Erythroblast (primary cell): ENCODE results near the gene ACKR3.
A peak's percentile ranks its signal among the peaks of the same experiment; 100 is the strongest.

Experiments
- DNase-seq, 2 experiments: peaks; one replicate each; lab custom pipeline; 2025; lab: John Stamatoyannopoulos, UW
- GATA1 ChIP-seq: IDR thresholded peaks from 2 replicates; pipeline ENCODE4 v1.6.1; 2011; ENCODE audit warnings: low read depth, mild to moderate bottlenecking, control low read depth, low read length, moderate library complexity
- POLR2A ChIP-seq: IDR thresholded peaks from 2 replicates; pipeline ENCODE4 v1.6.1; 2011; ENCODE audit warnings: mild to moderate bottlenecking, low read length

Gene ACKR3

GRCh38 chr2:236593531-236593930 is 23.9 kb downstream of the ACKR3 start:
- no peak for DNase-seq
- TF ChIP-seq POLR2A: no peak
- no peak for TF ChIP-seq GATA1

- TF ChIP-seq GATA1 (no peak), POLR2A (no peak)
Measured at GRCh38 chr2:236593956-236594355, 24.3 kb downstream of the ACKR3 start.

GRCh38 chr2:236597629-236598028 is 28.0 kb downstream of the ACKR3 start:
- no peak for DNase-seq
- TF ChIP-seq GATA1 (no peak), POLR2A (no peak)

More at GRCh38 chr2:236593956-236594355, 24.3 kb downstream of the ACKR3 start:
- peak; percentile 14 to 43 for DNase-seq

GRCh38 chr2:236599059-236599458 is 29.4 kb downstream of the ACKR3 start:
- TF ChIP-seq POLR2A: no peak
- TF ChIP-seq GATA1: no peak
- no peak for DNase-seq

GRCh38 chr2:236600158-236600557 is 30.5 kb downstream of the ACKR3 start:
- DNase-seq: no peak

GRCh38 chr2:236600892-236601291 is 31.3 kb downstream of the ACKR3 start:
- DNase-seq: no peak
- TF ChIP-seq POLR2A (no peak), GATA1 (no peak)

More at GRCh38 chr2:236600158-236600557, 30.5 kb downstream of the ACKR3 start:
- TF ChIP-seq GATA1 (no peak), POLR2A (no peak)

GRCh38 chr2:236601316-236602202 is 31.9 kb downstream of the ACKR3 start:
- TF ChIP-seq POLR2A: no peak
- no peak for TF ChIP-seq GATA1
- DNase-seq: no peak

GRCh38 chr2:236602678-236603077 is 33.1 kb downstream of the ACKR3 start:
- TF ChIP-seq GATA1 (no peak), POLR2A (no peak)
- DNase-seq: no peak

- DNase-seq: no peak
- TF ChIP-seq POLR2A: no peak
Measured at GRCh38 chr2:236603361-236604015, 33.9 kb downstream of the ACKR3 start.

GRCh38 chr2:236604575-236605344 is 35.1 kb downstream of the ACKR3 start:
- no peak for DNase-seq

GRCh38 chr2:236605345-236605734 is 35.7 kb downstream of the ACKR3 start:
- DNase-seq: no peak
- TF ChIP-seq POLR2A (no peak), GATA1 (no peak)

More at GRCh38 chr2:236604575-236605344, 35.1 kb downstream of the ACKR3 start:
- TF ChIP-seq GATA1: no peak
- TF ChIP-seq POLR2A: no peak

GRCh38 chr2:236606023-236606422 is 36.4 kb downstream of the ACKR3 start:
- no peak for TF ChIP-seq GATA1
- TF ChIP-seq POLR2A: no peak
- no peak for DNase-seq

GRCh38 chr2:236607471-236608187 is 38.0 kb downstream of the ACKR3 start:
- no peak for TF ChIP-seq POLR2A
- no peak for TF ChIP-seq GATA1
- no peak for DNase-seq
